Effector memory CD8-positive, alpha-beta T cell (primary cell): ENCODE measurements around the gene NKD1.
A peak's percentile ranks its signal among the peaks of the same experiment; 100 is the strongest.
"Not testable (repeated sequence)": the region's sequence is repeated elsewhere in the genome, so short reads cannot be mapped to it uniquely, and the experiment has no call there.

Experiments
- ATAC-seq: fragments of 150-1000 bp; cut with Tn5 transposase; replicated peaks from 2 replicates; pipeline ENCODE4 v1.10.0; 2021; ENCODE audit warnings: mild to moderate bottlenecking, moderate library complexity
- DNase-seq, 3 experiments: peaks; one replicate each; pipeline ENCODE4 v3.0.0; 2021
- H3K27ac Mint-ChIP-seq, 2 donors: one replicate each; pipeline ENCODE4 v1.8.0; 2022; ENCODE audit warnings: mild to moderate bottlenecking in 2 of 2, mixed read lengths in 2 of 2, moderate library complexity in 2 of 2
- H3K27me3 Mint-ChIP-seq, 2 donors: one replicate each; pipeline ENCODE4 v1.8.0; 2022; ENCODE audit warnings: mixed read lengths in 2 of 2
- H3K36me3 Mint-ChIP-seq: one replicate; pipeline ENCODE4 v1.8.0; 2022; ENCODE audit warnings: mild to moderate bottlenecking, moderate library complexity, mixed read lengths; ENCODE audit not compliant: insufficient read depth
- H3K4me1 Mint-ChIP-seq, 2 donors: one replicate each; pipeline ENCODE4 v1.8.0; 2022; ENCODE audit warnings: low read depth in 2 of 2, mixed read lengths in 2 of 2
- H3K4me3 Mint-ChIP-seq, 2 donors: one replicate each; pipeline ENCODE4 v1.8.0; 2022; ENCODE audit warnings: mild to moderate bottlenecking in 2 of 2, mixed read lengths in 2 of 2, moderate library complexity in 2 of 2
- H3K9me3 Mint-ChIP-seq, 2 donors: one replicate each; pipeline ENCODE4 v1.8.0; 2022; ENCODE audit warnings: mixed read lengths in 2 of 2
- total RNA-seq, 9 experiments: gene quantifications; one replicate each; lab custom pipeline; 2026; lab: John Stamatoyannopoulos, UW

Gene NKD1, protein sequence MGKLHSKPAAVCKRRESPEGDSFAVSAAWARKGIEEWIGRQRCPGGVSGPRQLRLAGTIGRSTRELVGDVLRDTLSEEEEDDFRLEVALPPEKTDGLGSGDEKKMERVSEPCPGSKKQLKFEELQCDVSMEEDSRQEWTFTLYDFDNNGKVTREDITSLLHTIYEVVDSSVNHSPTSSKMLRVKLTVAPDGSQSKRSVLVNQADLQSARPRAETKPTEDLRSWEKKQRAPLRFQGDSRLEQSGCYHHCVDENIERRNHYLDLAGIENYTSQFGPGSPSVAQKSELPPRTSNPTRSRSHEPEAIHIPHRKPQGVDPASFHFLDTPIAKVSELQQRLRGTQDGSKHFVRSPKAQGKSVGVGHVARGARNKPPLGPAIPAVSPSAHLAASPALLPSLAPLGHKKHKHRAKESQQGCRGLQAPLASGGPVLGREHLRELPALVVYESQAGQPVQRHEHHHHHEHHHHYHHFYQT
- total RNA-seq = 2.1 to 73.5 (median 3.4) reads per million in 9 experiments

DNA sequence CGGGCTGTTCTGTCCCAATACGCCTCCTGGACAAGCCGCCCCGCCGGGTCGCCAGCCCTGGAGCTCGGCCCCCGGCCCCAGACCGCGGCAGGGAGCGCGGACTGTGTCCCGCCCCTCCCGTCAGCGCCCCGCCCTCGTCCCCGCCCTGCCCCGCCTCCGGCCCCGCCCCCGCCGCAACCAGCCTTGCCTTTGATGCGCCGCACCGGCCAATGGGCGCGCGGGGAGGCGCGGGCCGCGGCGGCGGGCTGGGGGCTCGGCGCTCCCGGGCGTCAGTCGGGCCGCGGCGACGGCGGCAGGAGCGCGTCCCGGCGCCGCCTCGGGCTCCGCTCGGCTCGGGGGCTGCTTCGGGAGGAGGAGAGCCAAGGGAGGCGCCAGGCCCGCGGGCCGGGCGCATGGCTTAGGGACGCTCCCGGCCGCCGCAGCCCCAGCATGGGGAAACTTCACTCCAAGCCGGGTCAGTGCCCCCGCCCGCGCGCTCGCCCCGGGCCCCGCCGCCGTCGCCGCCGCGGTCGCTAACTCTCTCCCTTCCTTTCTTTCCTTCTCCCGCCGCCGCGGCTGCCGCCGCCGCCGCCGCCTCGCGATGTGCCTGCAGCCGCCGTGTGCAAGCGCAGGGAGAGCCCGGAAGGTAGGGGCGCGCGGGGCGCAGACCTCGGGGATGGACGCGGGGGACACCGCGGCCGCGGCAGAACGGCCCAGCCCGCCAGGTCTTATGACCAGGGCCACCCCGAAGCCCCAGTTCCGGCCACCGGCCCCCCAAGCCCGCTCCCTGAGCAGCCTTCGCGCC is at the start of gene NKD1:
Gene NKD1, plus strand, starts transcription at position 272 of the 784 bp plus-strand sequence. Its CDS starts 158 bp downstream, at position 430.
- peak; percentile 60 for ATAC-seq
- peak; percentile 55 to 66 (median 60) for DNase-seq
- Mint-ChIP-seq H3K9me3 (peaks cover 0 to 2% of the 10 kb centered on the region in 2 donors), H3K36me3 (peaks cover 21% of the 10 kb centered on the region), H3K4me3 (peak within 1 kb of the TSS; percentile 86 to 91), H3K27ac (peak within 1 kb of the TSS; percentile 95 to 97), H3K27me3 (no peaks in the 10 kb centered on the region), H3K4me1 (peaks cover 9 to 18% of the 10 kb centered on the region in 2 donors)

DNA sequence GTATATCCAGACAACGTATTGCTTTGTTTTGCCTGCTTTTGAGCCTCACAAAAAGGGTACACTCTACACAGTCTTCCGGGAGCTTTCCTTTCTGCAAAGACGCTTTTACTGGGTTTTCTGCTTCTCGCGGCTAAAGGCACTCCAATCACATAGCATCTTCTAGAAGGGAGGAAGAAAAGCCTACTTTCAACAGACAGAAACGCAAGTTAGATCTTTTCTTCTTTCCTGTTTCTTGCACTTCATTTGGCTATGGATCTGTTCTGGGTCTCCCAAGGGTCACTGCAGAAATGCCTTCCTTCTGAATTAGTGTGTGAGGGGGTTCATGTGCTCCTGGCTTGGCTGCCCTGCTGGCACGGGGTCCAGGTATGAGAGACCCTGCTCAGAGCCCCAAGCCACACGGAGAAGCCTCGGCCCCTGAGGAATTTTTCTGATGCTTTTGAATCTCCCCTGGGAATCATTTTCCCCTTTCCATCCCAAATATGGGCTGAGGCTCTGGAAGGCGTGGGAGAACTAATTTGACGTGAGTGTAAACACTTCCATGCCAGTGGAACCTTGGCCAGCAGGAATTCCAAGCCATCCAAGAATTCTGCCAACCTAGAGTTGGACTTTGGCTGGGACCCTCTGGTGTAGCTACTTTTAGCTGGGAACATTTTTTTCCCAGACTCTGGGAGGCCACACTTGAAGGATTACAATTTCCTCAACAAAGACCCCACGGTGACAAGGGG is 49.6 kb upstream of the NKD1 start:
- peaks cover 4 to 20% of the 10 kb centered on the region in 2 donors for H3K27me3 Mint-ChIP-seq
- no peaks in the 10 kb centered on the region for H3K4me1 Mint-ChIP-seq
- H3K27ac Mint-ChIP-seq = no peak overlapping the region
- DNase-seq (no peak), ATAC-seq (no peak)
- H3K4me3 Mint-ChIP-seq = no peak overlapping the region
- no peaks in the 10 kb centered on the region for H3K36me3 Mint-ChIP-seq
- no peaks in the 10 kb centered on the region for H3K9me3 Mint-ChIP-seq

DNA sequence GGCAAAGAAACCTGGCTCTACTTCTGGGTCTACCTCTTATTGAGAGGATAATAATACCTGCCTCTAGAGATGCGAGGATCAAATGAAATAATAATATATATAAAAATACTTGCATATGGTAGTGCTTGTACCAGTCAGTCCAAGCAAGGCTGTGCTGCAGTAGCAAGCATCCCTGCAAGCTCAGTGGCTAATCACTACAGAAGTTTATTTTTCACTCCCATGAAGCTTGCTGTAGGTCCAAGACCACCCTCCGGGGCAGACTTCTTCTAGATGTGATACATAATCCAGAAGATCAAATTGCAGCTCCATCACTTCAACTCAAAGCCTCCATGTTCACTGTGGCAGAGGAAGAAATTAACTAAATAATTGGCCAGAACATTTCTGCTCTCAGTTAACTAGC is 48.9 kb upstream of the NKD1 start:
- Mint-ChIP-seq H3K27ac (no peak overlapping the region), H3K9me3 (no peaks in the 10 kb centered on the region), H3K27me3 (peaks cover 9 to 23% of the 10 kb centered on the region in 2 donors), H3K36me3 (no peaks in the 10 kb centered on the region), H3K4me1 (no peaks in the 10 kb centered on the region), H3K4me3 (no peak overlapping the region)
- DNase-seq (no peak), ATAC-seq (no peak)

DNA sequence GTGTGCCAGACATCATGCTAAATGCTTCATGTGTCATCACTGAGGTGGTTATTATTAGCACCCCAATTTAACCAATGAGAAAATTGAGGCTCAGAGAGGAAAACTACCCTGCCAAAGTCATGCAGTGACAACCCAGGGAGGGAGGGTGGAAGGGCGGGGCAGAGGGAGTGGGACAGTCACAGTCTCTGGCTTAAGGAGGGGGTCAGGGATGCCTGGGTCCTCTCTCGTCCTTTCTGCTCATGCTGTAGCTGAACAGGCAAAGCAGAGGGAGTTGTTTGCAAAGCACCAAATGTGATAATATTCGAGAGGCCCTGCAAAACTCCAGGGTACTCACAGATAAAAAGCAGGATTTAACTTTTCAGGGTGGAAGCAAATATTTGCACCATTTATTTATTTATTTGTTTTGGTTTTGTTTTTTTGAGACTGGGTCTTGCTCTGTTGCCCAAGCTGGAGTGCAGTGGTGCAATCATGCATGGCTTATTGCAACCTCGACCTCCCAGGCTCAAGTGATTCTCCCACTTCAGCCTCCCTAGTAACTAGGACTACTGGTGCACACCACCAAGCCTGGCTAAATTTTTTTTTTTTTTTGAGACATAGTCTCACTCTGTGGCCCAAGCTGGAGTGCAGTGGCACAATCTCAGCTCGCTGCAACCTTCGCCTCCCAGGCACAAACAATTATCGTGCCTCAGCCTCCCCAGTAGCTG is 47.9 kb upstream of the NKD1 start:
- DNase-seq (no peak), ATAC-seq (no peak)
- H3K9me3 Mint-ChIP-seq = no peaks in the 10 kb centered on the region
- no peaks in the 10 kb centered on the region for H3K4me1 Mint-ChIP-seq
- no peak overlapping the region for H3K4me3 Mint-ChIP-seq
- peaks cover 9 to 24% of the 10 kb centered on the region in 2 donors for H3K27me3 Mint-ChIP-seq
- H3K36me3 Mint-ChIP-seq = no peaks in the 10 kb centered on the region
- no peak overlapping the region for H3K27ac Mint-ChIP-seq

DNA sequence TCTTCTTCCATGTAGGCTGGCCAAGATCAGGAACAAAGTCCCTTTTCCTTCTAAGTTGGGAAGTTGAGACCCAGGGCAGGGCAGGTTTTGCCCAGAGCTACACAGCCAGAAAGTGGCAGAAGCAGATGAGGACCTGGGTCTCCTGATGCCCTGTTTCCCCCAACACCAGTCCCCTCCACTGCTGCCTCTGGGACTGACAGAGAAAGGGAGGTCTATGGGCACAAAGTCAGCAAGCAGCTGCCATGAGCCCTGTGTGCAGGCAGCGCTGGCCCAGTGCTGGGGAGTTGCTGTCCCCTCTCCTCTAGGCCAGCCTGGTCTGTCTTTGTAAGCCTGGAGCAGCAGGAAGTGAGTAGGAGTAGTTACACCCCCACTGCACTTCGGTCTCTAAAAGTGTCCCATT is 46.9 kb upstream of the NKD1 start:
- DNase-seq (no peak), ATAC-seq (no peak)
- Mint-ChIP-seq H3K4me1 (no peaks in the 10 kb centered on the region), H3K4me3 (no peak overlapping the region), H3K36me3 (no peaks in the 10 kb centered on the region), H3K27me3 (peaks cover 9 to 31% of the 10 kb centered on the region in 2 donors), H3K9me3 (no peaks in the 10 kb centered on the region), H3K27ac (no peak overlapping the region)

DNA sequence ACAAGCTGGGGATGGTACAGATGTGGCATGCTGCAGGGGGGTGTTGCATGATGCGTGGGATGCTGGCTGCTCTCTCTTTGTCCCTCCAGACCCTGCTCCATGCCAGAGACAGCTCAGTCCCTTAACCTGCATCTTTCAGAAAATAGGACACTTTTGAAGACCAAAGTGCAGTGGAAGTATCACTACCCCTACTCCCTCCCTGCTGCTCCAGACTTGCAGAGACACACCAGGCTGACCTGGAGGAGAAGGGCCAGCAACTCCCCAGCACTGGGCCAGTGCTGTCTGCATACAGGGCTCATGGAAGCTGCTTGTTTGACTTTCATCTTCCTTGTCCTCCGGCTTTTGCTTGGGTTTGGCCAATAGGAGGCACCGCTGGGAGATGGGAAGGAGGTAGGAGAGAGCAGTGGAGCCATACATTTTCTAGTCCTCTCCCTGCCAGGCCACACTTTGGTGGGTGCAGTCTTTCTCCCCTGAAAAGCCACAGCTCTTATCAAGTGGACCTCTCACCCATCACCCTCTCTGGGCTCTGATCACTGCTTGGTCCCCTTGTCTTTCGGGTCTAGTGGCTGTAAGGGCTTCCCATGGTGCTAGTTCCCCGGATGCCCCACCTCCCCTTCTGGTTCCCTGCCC is 46.1 kb upstream of the NKD1 start:
- ATAC-seq (no peak), DNase-seq (no peak)
- no peaks in the 10 kb centered on the region for H3K4me1 Mint-ChIP-seq
- H3K9me3 Mint-ChIP-seq = no peaks in the 10 kb centered on the region
- no peak overlapping the region for H3K27ac Mint-ChIP-seq
- peaks cover 9 to 35% of the 10 kb centered on the region in 2 donors for H3K27me3 Mint-ChIP-seq
- no peaks in the 10 kb centered on the region for H3K36me3 Mint-ChIP-seq
- H3K4me3 Mint-ChIP-seq = no peak overlapping the region

DNA sequence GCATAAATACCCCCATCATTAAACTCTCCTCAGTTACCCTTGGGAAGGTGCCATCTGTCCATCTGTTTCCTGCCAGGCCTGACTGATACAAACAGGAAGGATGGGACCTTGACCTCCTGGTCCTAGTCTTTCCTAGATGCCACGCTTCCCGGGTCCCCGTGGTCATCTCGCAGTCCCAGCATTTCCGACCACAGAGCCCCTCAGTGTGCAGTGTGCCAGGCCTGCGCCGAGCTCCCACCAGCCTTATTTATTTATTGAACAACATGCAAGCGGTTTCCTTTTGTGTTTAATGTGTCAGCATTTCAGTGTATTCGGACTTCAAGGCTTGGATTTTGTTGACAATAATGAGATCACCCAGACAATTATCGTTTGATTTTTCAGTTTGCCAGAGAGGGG is 45.6 kb upstream of the NKD1 start:
- H3K9me3 Mint-ChIP-seq = no peaks in the 10 kb centered on the region
- no peak overlapping the region for H3K27ac Mint-ChIP-seq
- no peaks in the 10 kb centered on the region for H3K4me1 Mint-ChIP-seq
- H3K27me3 Mint-ChIP-seq = peaks cover 9 to 35% of the 10 kb centered on the region in 2 donors
- H3K36me3 Mint-ChIP-seq = no peaks in the 10 kb centered on the region
- DNase-seq (no peak), ATAC-seq (no peak)
- no peak overlapping the region for H3K4me3 Mint-ChIP-seq

DNA sequence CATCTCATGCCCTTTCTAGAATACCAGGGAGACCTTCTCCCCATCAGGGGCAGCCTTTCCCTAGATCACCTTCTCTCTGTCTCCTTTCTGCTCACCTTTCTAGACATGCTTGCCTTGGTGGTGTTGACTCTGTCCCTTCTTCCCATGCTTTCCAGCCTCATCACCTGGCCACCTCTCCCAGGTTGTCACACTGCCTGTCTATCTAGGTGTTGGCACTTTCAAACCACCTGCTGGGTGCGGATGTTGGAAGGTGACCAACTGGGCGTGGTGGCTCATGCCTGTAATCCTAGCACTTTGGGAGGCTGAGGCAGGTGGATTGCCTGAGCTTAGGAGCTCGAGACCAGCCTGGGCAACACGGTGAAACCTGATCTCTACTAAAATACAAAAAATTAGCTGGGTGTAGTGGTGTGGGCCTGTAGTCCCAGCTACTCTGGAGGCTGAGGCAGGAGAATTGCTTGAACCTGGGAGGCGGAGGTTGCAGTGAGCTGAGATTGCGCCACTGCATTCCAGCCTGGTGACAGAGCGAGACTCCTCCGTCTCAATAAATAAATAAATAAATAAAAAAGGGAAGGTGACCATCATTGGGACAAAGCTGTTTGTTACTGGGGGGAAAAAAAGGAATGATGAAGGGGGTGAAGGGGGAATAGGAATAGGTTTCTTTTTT is 44.2 kb upstream of the NKD1 start:
- not testable (repeated sequence) for ATAC-seq, DNase-seq, H3K36me3 Mint-ChIP-seq, H3K27ac Mint-ChIP-seq, H3K4me1 Mint-ChIP-seq, H3K9me3 Mint-ChIP-seq, H3K4me3 Mint-ChIP-seq
- H3K27me3 Mint-ChIP-seq = peaks cover 9 to 35% of the 10 kb centered on the region in 2 donors

DNA sequence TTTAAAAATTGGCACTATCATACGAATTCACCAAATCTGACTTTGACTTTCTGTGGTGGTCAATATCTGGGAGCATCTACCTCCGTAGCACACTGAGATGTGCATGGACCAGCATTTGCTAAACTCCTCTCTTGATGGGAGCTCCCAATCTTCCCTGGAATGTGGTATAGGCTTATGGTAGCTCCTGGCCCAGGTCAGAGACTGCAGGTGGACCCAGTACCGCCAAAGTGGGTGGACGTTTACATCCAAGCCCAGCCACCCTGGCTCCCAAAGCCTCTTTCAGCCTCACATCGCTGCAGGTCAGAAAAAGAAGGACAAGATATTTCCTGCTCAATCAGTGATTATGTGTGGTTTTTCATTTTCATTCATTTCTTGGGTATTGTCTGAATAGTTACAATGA is 43.1 kb upstream of the NKD1 start:
- DNase-seq (no peak), ATAC-seq (no peak)
- H3K4me1 Mint-ChIP-seq = peaks cover 0 to 2% of the 10 kb centered on the region in 2 donors

DNA sequence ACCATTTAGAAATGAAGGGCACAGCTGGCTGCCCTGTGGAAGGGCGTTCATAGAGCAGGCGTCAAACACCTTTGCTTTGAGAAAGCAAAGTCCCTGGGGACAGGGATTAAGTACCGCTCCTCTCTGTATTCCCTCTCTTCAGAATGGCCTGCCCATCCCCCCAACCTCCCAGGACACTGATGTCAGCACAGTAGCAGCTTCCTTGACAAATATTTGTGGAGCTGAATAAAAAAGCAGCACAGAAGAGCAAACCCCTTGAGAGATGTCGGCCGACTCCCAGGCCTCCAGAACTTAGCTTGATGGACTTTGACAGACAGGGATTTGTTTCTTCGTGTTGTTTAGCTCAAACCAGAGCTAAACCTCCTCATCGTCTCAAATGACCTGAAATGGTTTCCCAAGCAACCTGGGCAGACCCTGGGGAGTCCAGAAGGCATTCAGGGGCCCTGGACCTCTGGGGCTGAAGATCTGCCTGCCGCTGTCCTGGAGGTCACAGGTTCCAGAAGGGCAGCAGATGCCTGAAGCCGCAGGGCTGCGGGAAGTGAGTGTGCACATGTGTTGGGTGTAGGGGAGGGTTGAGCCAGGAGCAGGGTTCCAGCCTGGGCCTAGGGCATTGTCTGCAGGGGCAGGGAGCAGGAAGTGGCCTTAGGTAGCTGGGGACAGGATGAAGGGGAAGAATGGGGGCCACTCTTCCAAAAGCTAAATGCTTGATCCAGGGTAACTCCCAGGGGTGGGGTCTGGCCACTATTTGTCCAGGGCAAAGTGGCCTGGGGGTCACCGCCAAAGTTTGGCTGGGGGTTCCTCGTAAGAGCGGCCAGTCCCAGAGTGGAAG is 42.3 kb upstream of the NKD1 start:
- H3K9me3 Mint-ChIP-seq = no peaks in the 10 kb centered on the region
- no peak overlapping the region for H3K4me3 Mint-ChIP-seq
- H3K36me3 Mint-ChIP-seq = no peaks in the 10 kb centered on the region
- ATAC-seq (no peak), DNase-seq (no peak)
- peaks cover 0 to 2% of the 10 kb centered on the region in 2 donors for H3K4me1 Mint-ChIP-seq
- peaks cover 9 to 35% of the 10 kb centered on the region in 2 donors for H3K27me3 Mint-ChIP-seq
- H3K27ac Mint-ChIP-seq = no peak overlapping the region

More for the DNA sequence above, 43.1 kb upstream of the NKD1 start:
- Mint-ChIP-seq H3K36me3 (no peaks in the 10 kb centered on the region), H3K27me3 (peaks cover 9 to 35% of the 10 kb centered on the region in 2 donors), H3K27ac (no peak overlapping the region), H3K9me3 (no peaks in the 10 kb centered on the region), H3K4me3 (no peak overlapping the region)

DNA sequence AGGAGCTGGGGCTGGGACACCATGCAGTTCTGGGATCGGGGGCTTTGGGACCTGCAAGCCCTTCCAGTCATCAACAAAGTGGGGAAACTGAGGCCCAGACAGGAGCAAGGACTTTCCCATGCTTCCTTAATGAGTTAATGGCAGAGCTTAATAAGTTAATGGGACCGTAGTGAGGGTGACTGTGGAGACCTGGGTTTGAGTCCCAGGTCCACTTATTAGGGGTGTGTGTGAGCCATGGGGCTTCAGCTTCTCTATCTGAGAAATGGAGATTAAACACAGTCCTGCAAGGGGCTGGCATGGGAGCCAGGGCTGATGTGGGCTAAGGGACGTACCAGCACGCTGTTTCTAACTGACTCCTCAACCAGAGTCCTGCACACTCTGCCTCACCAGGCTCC is 41.7 kb upstream of the NKD1 start:
- no peak for ATAC-seq
- Mint-ChIP-seq H3K36me3 (no peaks in the 10 kb centered on the region), H3K9me3 (no peaks in the 10 kb centered on the region), H3K4me1 (peaks cover 0 to 2% of the 10 kb centered on the region in 2 donors), H3K27me3 (peaks cover 9 to 35% of the 10 kb centered on the region in 2 donors), H3K27ac (no peak overlapping the region), H3K4me3 (no peak overlapping the region)
- no peak for DNase-seq
